Astrocyte of the spinal cord (primary cell): ENCODE data around the gene STK25.
"Not testable (repeated sequence)": the region's sequence is repeated elsewhere in the genome, so short reads cannot be mapped to it uniquely, and the experiment has no call there.

Source experiments
- DNase-seq: peaks from one replicate; pipeline ENCODE4 v3.0.0; 2011; ENCODE audit warnings: low read depth, low spot score
- H3K4me3 ChIP-seq: 2 replicates; pipeline ENCODE4 v1.5.1; 2011; ENCODE audit warnings: low read depth, mild to moderate bottlenecking, low read length, moderate library complexity
- in situ Hi-C: cut with HindIII; loops from 2 replicates; pipeline ENCODE4 v1.10.0; 2017; ENCODE audit warnings: low sequenced_read_pairs
- TF ChIP-seq, protein P1 (sequence below): IDR thresholded peaks from 2 replicates; pipeline ENCODE4 v1.5.1; 2012; ENCODE audit warnings: low read depth, mild to moderate bottlenecking, low read length, inconsistent platforms

The STK25 gene

DNA sequence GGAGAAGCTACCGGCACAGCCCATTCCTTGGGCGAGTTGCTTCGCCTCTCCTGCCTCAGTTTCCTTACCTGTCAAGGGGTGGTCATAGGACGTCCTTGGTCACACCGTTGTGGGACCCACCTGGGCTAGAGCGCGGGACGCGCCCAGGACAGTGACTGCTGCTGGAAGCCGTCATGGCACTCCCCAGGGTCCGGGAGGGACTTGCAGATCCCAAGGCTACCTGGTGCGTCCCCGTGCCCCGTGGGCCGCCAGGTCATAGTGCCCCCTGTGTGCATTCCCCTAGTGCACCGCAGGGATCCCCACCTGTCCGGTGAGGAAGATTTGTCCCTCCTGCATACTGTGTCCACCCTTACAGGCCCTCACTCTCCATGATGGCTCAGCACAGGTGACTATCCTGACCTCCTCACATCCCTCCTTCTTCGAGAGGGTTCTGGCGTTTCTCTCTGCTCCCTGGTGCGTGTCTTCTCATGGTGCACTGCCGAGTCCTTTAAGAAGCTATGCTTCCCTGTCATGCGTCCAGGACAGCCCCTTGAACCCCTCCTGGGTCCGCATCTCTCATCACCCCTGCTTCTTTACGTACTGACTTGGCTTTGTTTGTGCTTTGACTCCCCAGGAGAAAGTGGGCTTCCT, 886 bp upstream of the STK25 start:
- no peak for DNase-seq
- H3K4me3 ChIP-seq = peak overlapping the region; percentile 52
- in situ Hi-C loops = no loop called here
- TF ChIP-seq, protein P1, sequence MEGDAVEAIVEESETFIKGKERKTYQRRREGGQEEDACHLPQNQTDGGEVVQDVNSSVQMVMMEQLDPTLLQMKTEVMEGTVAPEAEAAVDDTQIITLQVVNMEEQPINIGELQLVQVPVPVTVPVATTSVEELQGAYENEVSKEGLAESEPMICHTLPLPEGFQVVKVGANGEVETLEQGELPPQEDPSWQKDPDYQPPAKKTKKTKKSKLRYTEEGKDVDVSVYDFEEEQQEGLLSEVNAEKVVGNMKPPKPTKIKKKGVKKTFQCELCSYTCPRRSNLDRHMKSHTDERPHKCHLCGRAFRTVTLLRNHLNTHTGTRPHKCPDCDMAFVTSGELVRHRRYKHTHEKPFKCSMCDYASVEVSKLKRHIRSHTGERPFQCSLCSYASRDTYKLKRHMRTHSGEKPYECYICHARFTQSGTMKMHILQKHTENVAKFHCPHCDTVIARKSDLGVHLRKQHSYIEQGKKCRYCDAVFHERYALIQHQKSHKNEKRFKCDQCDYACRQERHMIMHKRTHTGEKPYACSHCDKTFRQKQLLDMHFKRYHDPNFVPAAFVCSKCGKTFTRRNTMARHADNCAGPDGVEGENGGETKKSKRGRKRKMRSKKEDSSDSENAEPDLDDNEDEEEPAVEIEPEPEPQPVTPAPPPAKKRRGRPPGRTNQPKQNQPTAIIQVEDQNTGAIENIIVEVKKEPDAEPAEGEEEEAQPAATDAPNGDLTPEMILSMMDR = no peak

DNA sequence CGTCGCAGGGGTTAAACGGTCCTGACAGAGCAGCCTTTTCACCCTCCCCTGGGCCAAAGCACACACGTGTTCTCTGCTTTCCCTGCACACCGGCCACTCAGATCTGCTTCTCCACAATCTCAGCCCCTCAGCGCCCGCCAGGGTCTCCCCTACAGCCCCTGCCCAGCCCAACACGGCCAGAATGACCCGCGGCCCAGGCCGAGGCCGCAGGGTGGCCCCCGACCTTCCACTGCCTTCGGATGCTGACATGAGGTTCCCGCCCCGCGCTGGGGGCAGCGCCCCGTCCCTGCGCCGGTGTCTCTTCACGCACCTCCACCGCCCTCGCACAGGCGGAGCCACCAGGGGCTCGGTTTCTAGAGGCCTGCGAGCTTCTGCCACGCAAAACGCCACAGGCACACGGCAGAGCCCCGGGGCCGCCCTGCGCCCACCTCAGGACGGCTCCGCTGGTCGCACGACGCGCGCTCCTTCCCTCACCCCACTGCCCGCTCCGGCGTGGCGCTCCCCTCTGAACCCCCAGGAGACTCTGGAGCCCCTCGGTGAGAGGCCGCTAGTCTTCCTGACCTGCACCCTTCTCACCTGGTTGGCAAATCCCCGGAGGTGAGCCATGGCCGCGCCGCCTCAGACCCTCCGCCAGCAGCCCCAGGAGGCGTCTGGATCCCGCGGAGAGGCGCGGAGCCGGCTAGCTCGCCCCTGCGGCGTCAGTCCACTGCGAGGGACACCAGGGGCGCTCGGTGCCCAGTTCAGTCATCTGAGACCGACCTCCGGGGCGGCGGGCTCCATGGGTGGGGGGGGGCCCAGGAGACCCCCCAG, 749 bp downstream of the STK25 start:
- TF ChIP-seq, protein P1 = peak; percentile 26
- in situ Hi-C loops = no loop called here
- DNase-seq = peak; percentile 35

DNA sequence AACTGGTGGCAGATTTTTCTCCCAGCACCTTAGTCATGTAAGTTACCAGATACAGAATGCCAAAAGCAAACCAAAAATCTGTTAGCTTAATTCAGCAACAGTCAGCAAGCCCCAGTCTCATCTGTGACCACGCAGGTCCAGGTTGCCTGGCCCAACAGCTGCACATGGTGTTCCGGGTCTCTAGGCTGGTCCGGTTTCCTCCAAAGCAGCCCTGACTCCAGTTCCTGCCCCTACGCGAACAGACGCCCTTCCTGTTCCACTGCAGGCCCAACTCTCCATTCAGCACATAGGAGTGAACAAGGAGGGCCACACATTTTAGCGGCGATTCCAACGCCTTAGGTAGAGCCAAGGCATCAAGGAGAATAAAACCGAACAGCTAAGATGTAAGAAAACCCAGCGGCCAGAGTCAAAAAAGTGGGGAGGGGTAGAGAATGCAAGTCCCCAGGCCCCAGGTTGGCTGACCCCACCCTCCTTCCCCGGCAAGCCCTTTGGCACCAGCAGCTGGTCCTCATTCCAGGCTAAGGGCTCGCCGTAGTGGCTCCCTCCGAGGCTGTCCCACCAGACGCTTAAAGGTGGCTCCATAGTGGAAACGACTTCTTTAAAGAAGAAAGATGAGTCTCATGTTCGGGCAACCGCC, 1.5 kb downstream of the STK25 start:
- TF ChIP-seq, protein P1 = no peak
- in situ Hi-C loops = no loop called here
- no peak for DNase-seq
- peak overlapping the region; percentile 76 for H3K4me3 ChIP-seq

More for the DNA sequence above, 749 bp downstream of the STK25 start:
- peak overlapping the region; percentile 76 for H3K4me3 ChIP-seq

DNA sequence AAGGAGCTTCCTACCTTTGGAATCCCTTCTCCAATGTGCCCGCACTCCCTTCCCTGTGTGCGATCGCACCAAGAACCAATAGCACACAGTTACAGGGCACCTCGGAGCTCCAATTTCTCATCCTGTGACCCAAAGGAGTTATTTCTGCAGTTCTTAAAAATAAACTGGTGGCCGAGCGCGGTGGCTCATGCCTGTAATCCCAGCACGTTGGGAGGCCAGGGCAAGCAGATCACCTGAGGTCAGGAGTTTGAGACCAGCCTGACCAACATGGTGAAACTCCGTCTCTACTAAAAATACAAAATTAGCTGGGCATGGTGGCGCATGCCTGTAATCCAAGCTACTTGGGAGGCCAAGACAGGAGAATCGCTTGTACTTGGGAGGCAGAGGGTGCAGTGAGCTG, 2.1 kb downstream of the STK25 start:
- in situ Hi-C loops, DNase-seq, H3K4me3 ChIP-seq: not testable (repeated sequence)

DNA sequence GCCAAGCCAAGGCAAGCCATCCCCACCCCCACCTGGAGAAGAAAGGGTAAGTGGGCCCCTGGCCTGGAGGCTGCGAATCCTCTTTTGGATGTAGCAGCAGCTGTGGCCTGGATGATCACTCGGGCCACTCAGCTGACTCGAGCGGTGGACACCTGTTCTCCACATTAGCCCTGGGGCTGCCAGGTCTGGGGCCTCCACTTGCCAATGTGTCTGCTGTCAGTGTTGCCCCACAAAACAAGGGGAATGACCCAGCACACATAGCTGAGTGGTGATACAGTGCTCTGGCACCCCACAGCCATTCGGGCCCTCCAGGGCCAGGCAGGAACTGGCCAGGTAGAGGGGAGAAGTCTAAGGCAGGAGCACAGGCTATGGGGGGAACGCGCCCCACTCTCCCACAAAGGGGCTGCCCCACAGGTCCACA, 2.6 kb downstream of the STK25 start:
- TF ChIP-seq, protein P1 = no peak
- in situ Hi-C loops = no loop called here
- no peak overlapping the region for H3K4me3 ChIP-seq
- DNase-seq = no peak

DNA sequence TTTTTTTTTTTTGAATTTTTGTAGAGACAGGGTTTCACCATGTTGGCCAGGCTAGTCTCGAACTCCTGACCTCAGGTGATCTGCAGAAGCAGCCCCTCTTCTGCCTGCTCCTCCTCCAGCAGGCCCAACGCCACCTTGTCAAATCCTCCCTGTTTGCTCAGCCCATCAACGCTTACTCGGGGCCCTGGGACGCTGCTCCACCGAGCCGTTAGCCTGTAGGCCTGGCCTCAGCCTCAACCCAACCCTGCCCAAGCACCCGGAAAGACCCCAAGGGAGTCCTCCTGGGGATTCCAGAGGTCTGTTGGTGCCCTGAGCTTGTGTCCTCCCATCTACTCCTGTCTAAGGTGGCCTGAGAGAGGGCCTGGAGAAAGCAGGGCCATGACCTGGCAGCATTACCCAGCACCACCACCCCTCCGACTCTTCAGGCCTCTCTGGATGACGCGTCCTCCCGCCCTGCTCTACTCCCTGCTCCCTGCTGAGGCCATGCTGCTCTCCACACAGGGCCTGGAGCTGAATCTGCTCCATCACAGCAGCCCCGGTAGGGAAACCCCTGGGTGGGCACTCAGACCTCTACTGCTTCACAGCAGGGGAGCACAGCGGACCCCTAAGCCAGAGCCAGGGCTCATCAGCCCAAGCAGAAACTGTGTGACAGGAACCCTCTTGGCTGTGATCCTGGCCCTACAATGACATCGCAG, 3.2 kb downstream of the STK25 start:
- TF ChIP-seq, protein P1 = no peak
- in situ Hi-C loops = no loop called here
- H3K4me3 ChIP-seq = no peak overlapping the region
- DNase-seq = no peak
